ENCODE measurements around the gene TBK1.

The TBK1 gene

GRCh38 chr12:64461634-64462414 is 9.9 kb downstream of the TBK1 start:
- H3K4me3 ChIP-seq (ENCODE audit: low read depth, low read length) = no peak overlapping the region
- TF ChIP-seq CTCF (IDR thresholded peaks at IDR 0.05; ENCODE audit: low read depth, low read length) = no peak

GRCh38 chr12:64466178-64466577 is 14.3 kb downstream of the TBK1 start:
- no peak overlapping the region for H3K4me3 ChIP-seq (ENCODE audit: low read depth, low read length)
- no peak for TF ChIP-seq CTCF (IDR thresholded peaks at IDR 0.05; ENCODE audit: low read depth, low read length)

GRCh38 chr12:64468966-64469365 is 17.0 kb downstream of the TBK1 start:
- no peak for TF ChIP-seq CTCF (IDR thresholded peaks at IDR 0.05; ENCODE audit: low read depth, low read length)

GRCh38 chr12:64469455-64470142 is 17.7 kb downstream of the TBK1 start:
- no peak for TF ChIP-seq CTCF (IDR thresholded peaks at IDR 0.05; ENCODE audit: low read depth, low read length)
- no peak overlapping the region for H3K4me3 ChIP-seq (ENCODE audit: low read depth, low read length)

More at GRCh38 chr12:64468966-64469365, 17.0 kb downstream of the TBK1 start:
- H3K4me3 ChIP-seq (ENCODE audit: low read depth, low read length) = no peak overlapping the region

GRCh38 chr12:64470495-64470894 is 18.6 kb downstream of the TBK1 start:
- no peak for TF ChIP-seq CTCF (IDR thresholded peaks at IDR 0.05; ENCODE audit: low read depth, low read length)
- no peak overlapping the region for H3K4me3 ChIP-seq (ENCODE audit: low read depth, low read length)

GRCh38 chr12:64473176-64473575 is 21.3 kb downstream of the TBK1 start:
- TF ChIP-seq CTCF (IDR thresholded peaks at IDR 0.05; ENCODE audit: low read depth, low read length) = no peak
- no peak overlapping the region for H3K4me3 ChIP-seq (ENCODE audit: low read depth, low read length)

- TF ChIP-seq CTCF (IDR thresholded peaks at IDR 0.05; ENCODE audit: low read depth, low read length) = no peak
- no peak overlapping the region for H3K4me3 ChIP-seq (ENCODE audit: low read depth, low read length)
Observed at GRCh38 chr12:64475518-64475917, 23.6 kb downstream of the TBK1 start.

Data from WI38 (cell line).